ENCODE results near the gene PRCP.

The PRCP gene

GRCh38 chr11:82823647-82824619 lies 76.3 kb downstream of the PRCP start:
- no peak for DNase-seq

- no peak for DNase-seq
Observed at GRCh38 chr11:82818409-82819043, 81.7 kb downstream of the PRCP start.

DNA sequence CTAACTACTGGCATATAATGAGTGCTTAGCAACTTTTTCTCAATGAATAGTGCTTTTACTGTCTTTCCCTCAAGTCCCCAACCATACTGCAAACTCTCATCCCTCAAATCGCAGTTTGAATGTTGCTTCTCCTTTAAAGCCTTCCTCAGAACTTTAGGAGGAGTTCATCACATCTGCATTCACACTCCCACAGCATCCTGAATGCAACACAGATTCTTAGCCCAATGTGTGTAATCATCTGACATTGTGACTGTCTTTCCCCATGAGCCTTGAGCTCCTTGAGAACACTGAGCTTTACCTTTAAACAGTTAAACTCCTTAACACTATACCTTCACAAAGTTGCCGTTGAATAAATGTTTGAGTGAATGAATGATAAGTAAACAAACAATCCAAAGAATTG lies 84.8 kb downstream of the PRCP start:
- no peak for DNase-seq

DNA sequence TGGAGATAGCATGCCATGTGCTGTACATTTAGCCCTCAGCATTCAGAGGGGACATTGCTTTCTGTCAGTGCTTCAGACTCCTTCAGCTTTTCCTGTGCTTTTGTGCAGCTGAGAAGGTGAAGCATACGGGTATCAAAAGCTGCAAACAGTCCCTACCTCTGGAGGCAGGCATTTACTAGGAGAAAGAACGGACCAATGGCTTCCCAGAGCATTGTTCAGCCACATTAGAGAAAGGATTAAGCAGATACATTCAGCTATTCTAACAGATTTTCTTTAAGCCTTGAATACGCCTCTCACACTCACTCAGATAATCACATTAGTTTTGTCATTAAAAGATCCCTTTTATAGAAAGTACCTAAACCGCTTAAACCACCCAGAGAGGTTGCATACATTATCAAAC lies 85.9 kb downstream of the PRCP start:
- DNase-seq = no peak

DNA sequence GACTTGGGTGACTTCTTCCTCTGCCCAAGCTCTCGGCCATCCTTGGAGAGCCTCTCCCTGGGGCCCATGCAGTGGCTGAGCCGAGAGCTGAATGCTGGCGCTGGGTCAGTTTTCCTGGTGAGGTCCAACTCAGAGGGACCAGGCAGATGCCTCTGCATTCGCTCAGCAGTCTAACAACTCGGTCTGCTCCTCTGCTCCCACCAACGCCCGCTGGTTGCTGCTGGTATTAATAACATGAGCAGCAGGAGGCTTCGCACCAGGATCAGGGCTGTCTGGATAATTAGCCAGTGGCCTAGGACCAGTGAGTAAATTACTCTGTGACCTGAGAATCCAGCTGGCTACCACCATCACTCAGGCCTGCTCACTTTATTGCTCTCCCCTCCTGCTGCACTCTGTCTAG lies 88.9 kb downstream of the PRCP start:
- DNase-seq = no peak

DNA sequence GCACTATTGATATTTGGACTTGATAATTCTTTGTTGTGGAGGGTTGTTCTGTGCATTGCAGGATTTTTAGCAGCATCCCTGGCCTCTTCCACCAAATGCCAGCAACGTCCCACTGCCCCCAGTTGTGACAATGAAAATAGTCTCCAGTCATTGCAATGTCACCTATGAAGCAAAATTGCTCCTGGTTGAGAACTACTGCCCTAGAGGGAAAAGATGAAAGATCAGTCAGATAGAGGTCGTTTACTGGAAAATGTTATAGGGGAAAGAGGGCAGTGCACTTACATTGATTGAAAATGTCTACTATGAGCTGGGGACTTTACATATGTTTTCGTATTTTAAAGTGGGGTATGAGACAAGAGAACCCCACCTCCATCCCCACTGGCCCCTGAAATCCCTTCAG lies 89.5 kb downstream of the PRCP start:
- no peak for DNase-seq

DNA sequence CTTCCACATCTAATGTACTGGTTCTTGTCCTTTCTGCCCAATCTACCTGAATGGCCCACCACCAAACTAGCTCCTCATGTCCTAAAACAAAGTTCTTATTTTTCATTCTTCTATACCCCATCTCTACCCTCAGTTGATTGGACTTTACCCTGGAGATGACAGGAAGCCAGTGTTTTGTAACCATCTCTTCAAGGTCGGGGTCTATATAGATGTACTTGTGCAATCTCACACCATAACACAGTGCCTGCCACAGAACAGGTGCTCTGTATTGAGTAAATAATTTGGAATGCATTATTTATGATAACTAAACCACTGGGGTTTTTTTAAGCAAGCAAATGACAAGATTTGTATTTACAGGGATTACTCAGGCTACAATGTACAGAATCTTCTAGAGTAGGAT lies 89.9 kb downstream of the PRCP start:
- no peak for DNase-seq

GRCh38 chr11:82807646-82808045 lies 92.6 kb downstream of the PRCP start:
- no peak for DNase-seq

- no peak for DNase-seq
Observed at GRCh38 chr11:82802710-82803109, 97.5 kb downstream of the PRCP start.

- no peak for DNase-seq
Observed at GRCh38 chr11:82796998-82797961, 103.0 kb downstream of the PRCP start.

DNA sequence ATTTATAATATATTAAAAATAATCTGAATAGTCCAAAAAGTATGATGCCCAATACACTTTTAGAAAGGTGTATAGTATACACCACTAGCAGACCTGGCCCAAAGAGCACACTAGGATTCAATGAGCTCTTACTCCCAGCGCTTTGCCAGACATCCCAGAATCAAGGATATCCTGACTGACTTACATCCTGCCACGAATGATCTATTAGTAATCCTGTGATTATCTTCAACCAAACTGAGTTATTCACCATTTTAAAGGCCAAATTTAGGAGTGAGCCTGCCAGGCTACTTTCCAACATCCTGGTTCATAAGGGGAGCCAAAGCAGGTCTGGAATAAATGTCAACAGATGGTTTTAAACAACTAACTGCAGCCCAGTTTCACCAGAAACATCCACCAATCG lies 105.7 kb downstream of the PRCP start:
- DNase-seq = no peak

DNA sequence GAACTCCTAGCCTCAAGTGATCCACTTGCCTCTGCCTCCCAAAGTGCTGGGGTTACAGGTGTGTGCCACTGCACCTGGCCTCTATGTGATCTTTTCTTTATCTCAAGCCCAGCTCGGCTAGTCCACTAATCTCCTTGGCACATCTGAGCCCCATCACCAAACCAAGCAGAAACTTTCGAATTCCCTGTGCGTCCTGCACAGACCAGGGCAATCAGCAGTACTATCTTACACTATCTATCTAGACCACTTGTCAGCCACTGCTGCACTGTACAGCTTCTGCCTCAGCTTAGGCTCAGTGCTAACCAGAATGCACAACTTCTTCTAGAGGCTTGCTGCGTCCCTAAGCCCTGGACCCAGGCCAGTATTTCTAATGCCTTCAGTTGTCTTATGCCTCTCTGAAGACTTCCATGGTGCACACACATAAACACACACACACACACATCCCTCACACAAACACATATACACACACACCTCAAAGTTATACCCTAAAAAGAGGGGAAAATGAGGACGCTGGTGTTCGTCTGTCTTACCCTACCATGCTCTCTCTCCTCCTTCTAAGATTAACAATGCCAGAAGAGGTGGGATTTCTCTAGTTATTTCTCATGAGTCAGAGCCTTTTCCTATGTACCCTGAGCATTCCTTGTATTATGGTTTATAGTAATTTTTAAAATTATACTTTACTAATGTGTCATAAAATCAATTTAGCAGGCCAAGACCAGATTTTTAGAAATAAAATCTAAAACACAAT lies 107.2 kb downstream of the PRCP start:
- DNase-seq = no peak

DNA sequence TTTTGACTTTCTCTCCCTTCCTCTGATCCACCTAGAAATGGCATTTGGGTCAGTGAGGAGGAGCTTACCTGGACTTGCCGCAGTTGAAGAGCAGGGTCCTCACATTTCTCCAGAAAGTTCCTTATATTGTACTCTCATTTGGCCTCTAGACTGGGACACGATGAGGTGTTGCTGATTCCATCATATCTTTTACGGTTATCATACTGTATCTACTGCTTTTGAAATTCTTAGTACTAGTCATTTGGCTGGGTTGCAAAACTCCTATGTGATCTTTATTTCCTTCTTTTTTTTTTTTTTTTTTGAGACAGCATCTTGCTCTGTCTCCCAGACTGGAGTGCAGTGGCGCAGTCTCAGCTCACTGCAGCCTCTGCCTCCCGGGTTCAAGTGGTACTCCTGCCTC lies 107.9 kb downstream of the PRCP start:
- DNase-seq = no peak

DNA sequence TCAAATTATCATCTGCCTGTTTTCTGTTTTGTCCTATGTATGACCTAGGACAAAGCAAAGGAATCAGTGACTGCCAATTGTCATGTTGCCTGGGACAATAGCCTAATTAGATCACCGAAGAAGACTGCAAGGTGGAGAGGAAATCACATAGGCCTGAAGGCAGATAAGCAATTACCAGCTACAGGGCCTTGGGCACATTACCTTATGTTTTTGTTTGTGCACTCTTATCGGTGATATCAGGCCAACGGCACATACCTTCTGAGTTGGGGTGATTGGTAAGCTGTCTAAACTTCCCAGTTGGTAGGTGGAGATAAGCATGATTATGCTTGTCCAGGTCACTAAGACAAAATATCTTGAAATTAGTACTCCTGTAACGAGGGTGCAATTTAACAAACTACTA lies 108.5 kb downstream of the PRCP start:
- DNase-seq = no peak

DNA sequence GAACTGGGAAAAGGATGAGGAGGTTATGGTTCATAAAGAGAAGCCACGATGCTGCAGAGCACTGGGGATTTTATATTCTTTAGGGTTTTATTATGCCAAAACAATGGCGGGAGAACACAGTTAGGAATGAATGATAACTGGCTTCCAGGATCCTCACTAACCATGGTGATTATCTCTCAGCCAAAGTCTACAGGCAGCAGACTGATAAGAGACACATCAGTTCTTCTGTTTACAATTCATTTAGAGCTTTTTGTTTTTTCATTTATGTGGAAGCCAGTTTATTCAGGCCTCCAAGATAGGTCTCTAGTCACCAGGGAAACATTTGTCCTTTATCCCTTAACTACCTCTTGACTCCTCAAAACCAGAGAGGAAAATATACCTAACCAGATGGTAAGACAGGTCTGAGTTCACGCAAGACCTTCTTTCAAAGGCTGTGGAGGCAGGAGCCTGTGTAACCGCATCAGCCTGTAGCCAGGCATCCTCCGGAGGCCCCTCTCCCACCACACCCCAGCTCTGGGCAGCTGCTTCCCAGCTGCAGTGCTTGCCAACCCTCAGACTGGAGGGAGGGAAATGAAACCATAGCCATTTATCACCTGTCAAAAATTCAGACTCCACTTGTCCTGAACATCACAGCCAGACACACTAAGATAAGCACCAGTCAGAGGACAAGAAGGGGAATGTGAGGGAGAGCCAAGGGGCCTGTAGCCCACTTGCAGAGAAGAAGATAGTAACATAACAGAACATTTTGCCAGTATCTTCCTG lies 109.3 kb downstream of the PRCP start:
- DNase-seq = no peak

DNA sequence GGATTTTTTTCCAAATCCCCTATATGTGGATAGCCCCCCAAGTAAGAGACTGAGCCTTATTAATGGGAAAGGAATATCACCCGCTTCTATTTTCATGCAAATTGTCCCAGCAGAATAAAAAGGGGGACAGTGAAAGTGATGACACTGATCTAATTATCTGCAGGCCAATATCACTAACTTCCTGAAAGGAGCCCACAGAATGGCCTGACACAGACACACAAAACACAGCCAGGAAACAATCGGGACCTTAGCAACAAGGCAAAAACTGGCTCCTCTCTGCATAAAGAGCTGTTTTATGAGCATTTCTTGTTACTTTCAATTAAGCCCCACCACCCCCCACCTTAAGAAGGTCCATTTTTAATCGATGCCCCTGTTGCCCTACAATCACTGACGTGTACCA lies 112.2 kb downstream of the PRCP start:
- no peak for DNase-seq

DNA sequence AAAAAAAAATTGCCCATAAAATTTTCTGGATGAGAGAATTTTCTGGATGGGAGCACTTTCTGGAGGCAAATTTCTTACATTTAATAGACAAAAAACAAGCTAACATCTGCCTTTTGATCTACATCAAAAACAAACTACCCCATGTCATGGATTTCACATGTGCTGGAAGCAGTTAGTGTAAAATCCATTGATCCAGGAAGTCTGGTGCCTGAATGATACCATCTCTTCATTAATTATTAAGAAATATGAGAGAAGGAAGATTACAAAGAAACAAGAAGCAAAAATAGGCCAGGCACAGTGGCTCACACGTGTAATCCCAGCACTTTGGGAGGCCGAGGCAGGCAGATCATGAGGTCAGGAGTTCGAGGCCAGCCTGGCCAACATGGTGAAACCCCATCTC lies 113.4 kb downstream of the PRCP start:
- no peak for DNase-seq

DNA sequence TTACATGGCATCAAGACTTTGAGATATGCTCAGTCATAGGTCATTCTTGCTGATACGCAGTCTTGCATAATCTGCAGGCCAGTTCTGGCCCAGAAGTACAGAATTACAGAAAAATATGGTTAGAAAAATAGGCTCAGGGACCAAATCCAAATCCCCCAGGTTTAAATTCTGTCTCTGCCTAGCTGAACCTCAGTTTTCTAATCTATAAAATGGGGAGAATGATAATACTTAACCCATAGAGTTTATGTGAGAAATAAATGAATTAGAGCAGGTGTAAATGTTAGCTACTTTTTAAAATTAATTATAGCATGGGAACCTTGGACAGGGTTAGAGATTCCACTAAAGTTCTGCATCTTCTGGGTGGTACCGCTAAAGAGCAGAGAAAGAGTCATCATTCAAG lies 114.2 kb downstream of the PRCP start:
- no peak for DNase-seq

- no peak for DNase-seq
Observed at GRCh38 chr11:82782825-82783374, 117.3 kb downstream of the PRCP start.

GRCh38 chr11:82778776-82779175 lies 121.5 kb downstream of the PRCP start:
- no peak for DNase-seq

DNA sequence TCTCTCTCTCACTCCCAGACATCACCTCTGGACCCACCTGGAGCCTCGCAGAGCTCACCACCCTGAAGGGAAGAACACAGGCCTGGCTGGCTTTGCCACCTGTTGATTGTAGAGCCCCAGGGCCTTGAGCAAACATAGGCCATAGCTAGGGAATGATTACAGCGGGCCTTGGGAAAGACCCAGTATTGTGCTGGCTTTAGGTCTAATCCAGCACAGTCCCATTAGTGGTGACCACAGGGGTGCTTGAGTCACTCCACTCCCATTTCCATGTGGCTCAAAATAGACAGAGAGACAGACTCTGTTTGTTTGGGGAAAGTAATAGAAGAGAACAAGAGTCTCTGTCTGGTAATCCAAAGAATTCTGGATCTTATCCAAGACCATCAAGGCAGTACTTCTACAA lies 123.9 kb downstream of the PRCP start:
- DNase-seq = no peak
